Kidney epithelial cell (primary cell): ENCODE measurements around the gene BMAL1. TPM values are rescaled to one million over a fixed set of nuclear protein-coding genes. Genes with fewer than 3 reads are reported as not detected.

ENCODE experiments used
- DNase-seq: peaks from one replicate; pipeline ENCODE4 v3.0.0-alpha.2; 2010; ENCODE audit warnings: low read depth
- H3K27me3 ChIP-seq: 2 replicates; pipeline ENCODE4 v1.6.0; 2011; ENCODE audit warnings: low read length; ENCODE audit not compliant: control insufficient read depth, insufficient read depth
- H3K36me3 ChIP-seq: 2 replicates; pipeline ENCODE4 v1.5.1; 2011; ENCODE audit warnings: low read length; ENCODE audit not compliant: control insufficient read depth, insufficient read depth
- H3K4me3 ChIP-seq: 2 replicates; pipeline ENCODE4 v1.5.1; 2011; ENCODE audit warnings: low read depth, mild to moderate bottlenecking, control low read depth, low read length
- CTCF ChIP-seq: IDR thresholded peaks from 2 replicates; pipeline ENCODE4 v1.5.1; 2011; ENCODE audit warnings: mild to moderate bottlenecking, moderate library complexity, low read length, control low read depth, inconsistent platforms; ENCODE audit not compliant: insufficient read depth, poor library complexity, severe bottlenecking
- total RNA-seq: library from RNA; depleted of rRNA; stranded (reverse); fragments of >200 nt; gene quantifications from 2 replicates; pipeline ENCODE4 v1.2.3, GENCODE V29; 2015

The BMAL1 gene
- total RNA-seq, 1 donor from 2014 or later, result 15.0 TPM

GRCh38 chr11:13290221-13290980, 12.8 kb downstream of the BMAL1 start:
- Histone ChIP-seq H3K4me3 (no peak overlapping the region), H3K36me3 (no peaks in the 10 kb centered on the region), H3K27me3 (no peaks in the 10 kb centered on the region)
- DNase-seq, result no peak
- TF ChIP-seq CTCF, result no peak

DNA sequence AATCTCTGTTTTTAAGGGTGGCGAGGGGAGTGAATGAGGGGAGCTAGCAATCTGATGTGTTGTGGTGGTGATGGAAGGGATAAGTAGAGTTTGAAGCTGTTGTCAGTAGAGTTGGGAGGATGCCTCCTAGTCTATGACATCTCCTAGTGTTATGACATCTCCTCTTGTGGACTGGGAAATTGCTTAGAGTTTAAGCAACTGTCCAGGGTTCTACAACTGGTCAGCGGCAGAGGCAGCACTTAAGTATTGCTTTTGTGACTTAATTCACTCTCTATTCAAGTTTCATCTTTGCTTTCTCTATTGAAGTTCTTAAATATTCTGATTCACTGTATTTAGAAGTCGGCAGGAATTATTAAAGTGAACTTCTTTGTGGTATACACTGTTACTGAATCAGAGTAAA, 13.8 kb downstream of the BMAL1 start:
- no peak for DNase-seq
- Histone ChIP-seq H3K4me3 (no peak overlapping the region), H3K27me3 (no peaks in the 10 kb centered on the region), H3K36me3 (no peaks in the 10 kb centered on the region)
- no peak for TF ChIP-seq CTCF

DNA sequence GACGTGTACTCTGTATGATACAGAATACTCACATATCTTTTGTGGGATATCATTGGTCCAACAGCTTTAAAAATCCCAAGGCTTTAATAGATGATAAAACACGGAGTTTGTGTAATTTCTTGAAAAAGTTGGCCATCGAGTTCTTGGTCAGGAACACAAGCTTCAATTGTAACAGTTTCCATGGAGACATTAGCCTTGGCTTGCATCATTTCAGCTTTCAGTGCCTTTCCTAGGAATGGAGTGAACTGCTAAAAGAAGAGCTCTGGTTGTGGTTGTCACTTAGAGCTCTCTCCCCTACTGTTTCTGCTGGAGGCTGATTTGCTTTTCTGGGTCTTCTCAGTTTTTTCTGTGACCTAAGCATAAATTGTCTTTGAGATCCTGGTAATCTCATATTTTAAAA, 14.2 kb downstream of the BMAL1 start:
- TF ChIP-seq CTCF, result no peak
- no peak for DNase-seq
- no peak overlapping the region for H3K4me3 ChIP-seq

GRCh38 chr11:13292970-13293369, 15.4 kb downstream of the BMAL1 start:
- no peak for DNase-seq
- Histone ChIP-seq H3K4me3 (no peak overlapping the region), H3K27me3 (no peaks in the 10 kb centered on the region), H3K36me3 (no peaks in the 10 kb centered on the region)
- no peak for TF ChIP-seq CTCF

More for the DNA sequence above, 14.2 kb downstream of the BMAL1 start:
- Histone ChIP-seq H3K36me3 (no peaks in the 10 kb centered on the region), H3K27me3 (no peaks in the 10 kb centered on the region)

GRCh38 chr11:13294178-13294577, 16.6 kb downstream of the BMAL1 start:
- TF ChIP-seq CTCF, result no peak
- DNase-seq, result no peak
- Histone ChIP-seq H3K4me3 (no peak overlapping the region), H3K27me3 (no peaks in the 10 kb centered on the region), H3K36me3 (no peaks in the 10 kb centered on the region)
